T-helper 17 cell (primary cell): ENCODE data around the gene CLEC18A. TPM values are rescaled to one million over a fixed set of nuclear protein-coding genes. Genes with fewer than 3 reads are reported as not detected.
"Not testable (repeated sequence)": the region's sequence is repeated elsewhere in the genome, so short reads cannot be mapped to it uniquely, and the experiment has no call there.

Experiments used
- ATAC-seq: fragments of 150-1000 bp; cut with Tn5 transposase; 2 replicates; pipeline ENCODE4 v1.10.0; 2021; ENCODE audit warnings: mild to moderate bottlenecking, moderate library complexity
- DNase-seq, 3 donors: peaks; one replicate each; pipeline versions ENCODE4 v3.0.0 to v3.0.0-alpha.2; 2020 to 2021
- H3K9me3 ChIP-seq: one replicate; pipeline ENCODE4 v1.7.0; 2013; ENCODE audit warnings: low read length, mild to moderate bottlenecking; ENCODE audit not compliant: control insufficient read depth, poor library complexity, severe bottlenecking
- H3K27ac Mint-ChIP-seq: one replicate; pipeline ENCODE4 v1.8.0; 2022; ENCODE audit warnings: mild to moderate bottlenecking, moderate library complexity, mixed read lengths
- H3K27me3 Mint-ChIP-seq: one replicate; pipeline ENCODE4 v1.8.0; 2022; ENCODE audit warnings: mixed read lengths
- H3K36me3 Mint-ChIP-seq: one replicate; pipeline ENCODE4 v1.8.0; 2022; ENCODE audit warnings: low read depth, mixed read lengths
- H3K4me1 Mint-ChIP-seq: one replicate; pipeline ENCODE4 v1.8.0; 2022; ENCODE audit warnings: mild to moderate bottlenecking, mixed read lengths
- H3K4me3 Mint-ChIP-seq: one replicate; pipeline ENCODE4 v1.8.0; 2022; ENCODE audit warnings: mild to moderate bottlenecking, moderate library complexity, mixed read lengths
- total RNA-seq, 4 donors: library from RNA in 2 of 4; stranded (reverse) in 2 of 4; gene quantifications; one replicate each; pipeline ENCODE4 v1.2.3 and lab custom pipeline; 2022 to 2026

CLEC18A gene
- total RNA-seq, 2 donors from 2014 or later = 1.8 to 2.1 TPM

- not testable (repeated sequence) for ATAC-seq, H3K27me3 Mint-ChIP-seq, DNase-seq, H3K27ac Mint-ChIP-seq, H3K4me1 Mint-ChIP-seq, H3K36me3 Mint-ChIP-seq, H3K4me3 Mint-ChIP-seq, H3K9me3 ChIP-seq
Measured at GRCh38 chr16:69972935-69973334, 21.8 kb downstream of the CLEC18A start.

DNA sequence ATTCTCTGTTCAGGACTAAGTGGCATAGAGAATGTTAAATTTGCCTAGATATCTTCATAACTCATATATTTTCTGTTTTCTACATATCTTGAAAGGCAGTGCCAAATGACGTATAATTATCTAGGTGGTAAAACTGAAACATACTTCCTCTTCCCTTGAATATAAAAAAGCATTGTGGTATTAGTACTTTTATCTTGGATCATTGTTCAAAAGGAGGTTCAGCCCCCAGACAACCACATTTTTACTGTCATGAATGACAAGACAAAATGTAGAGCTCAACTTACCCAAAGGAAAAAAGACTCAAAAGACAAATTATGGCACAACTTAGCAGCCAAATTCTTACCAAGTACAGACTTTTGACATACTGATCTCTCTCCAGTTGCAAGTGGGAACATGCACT lies 34.1 kb downstream of the CLEC18A start:
- H3K9me3 ChIP-seq, H3K27me3 Mint-ChIP-seq, H3K4me3 Mint-ChIP-seq, H3K36me3 Mint-ChIP-seq, H3K4me1 Mint-ChIP-seq, ATAC-seq, H3K27ac Mint-ChIP-seq, DNase-seq: not testable (repeated sequence)

- H3K4me1 Mint-ChIP-seq, H3K9me3 ChIP-seq, H3K27ac Mint-ChIP-seq, H3K36me3 Mint-ChIP-seq, DNase-seq, ATAC-seq, H3K4me3 Mint-ChIP-seq, H3K27me3 Mint-ChIP-seq: not testable (repeated sequence)
Measured at GRCh38 chr16:69997956-69998355, 46.8 kb downstream of the CLEC18A start.

DNA sequence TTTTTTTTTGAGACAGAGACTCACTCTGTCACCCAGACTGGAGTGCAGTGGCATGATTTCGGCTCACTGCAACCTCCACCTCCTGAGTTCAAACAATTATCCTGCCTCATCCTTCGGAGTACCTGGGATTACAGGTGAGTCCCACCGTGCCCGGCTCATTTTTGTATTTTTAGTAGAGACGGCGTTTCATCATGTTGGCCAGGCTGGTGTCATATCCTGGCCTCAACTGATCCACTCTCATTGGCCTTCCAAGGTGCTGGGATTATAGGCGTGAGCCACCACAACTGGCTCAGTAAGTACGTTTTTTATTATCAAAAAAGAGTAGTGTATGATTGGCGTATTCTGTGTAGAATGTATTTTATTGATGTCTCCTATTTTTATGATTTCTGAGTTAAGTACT lies 48.7 kb downstream of the CLEC18A start:
- H3K4me3 Mint-ChIP-seq, H3K4me1 Mint-ChIP-seq: not testable (repeated sequence)
- peak overlapping the region; percentile 2 for H3K27ac Mint-ChIP-seq

GRCh38 chr16:70003511-70003910 lies 52.4 kb downstream of the CLEC18A start:
- H3K9me3 ChIP-seq, H3K4me3 Mint-ChIP-seq, H3K4me1 Mint-ChIP-seq, H3K27me3 Mint-ChIP-seq, ATAC-seq, DNase-seq, H3K36me3 Mint-ChIP-seq, H3K27ac Mint-ChIP-seq: not testable (repeated sequence)

More for the DNA sequence above, 48.7 kb downstream of the CLEC18A start:
- H3K36me3 Mint-ChIP-seq, H3K9me3 ChIP-seq, ATAC-seq, DNase-seq, H3K27me3 Mint-ChIP-seq: not testable (repeated sequence)

GRCh38 chr16:70008604-70009003 lies 57.5 kb downstream of the CLEC18A start:
- not testable (repeated sequence) for DNase-seq, H3K4me1 Mint-ChIP-seq, H3K4me3 Mint-ChIP-seq, ATAC-seq, H3K9me3 ChIP-seq, H3K27ac Mint-ChIP-seq, H3K27me3 Mint-ChIP-seq
- peaks cover 11% of the 10 kb centered on the region for H3K36me3 Mint-ChIP-seq

- H3K4me1 Mint-ChIP-seq, DNase-seq, H3K27me3 Mint-ChIP-seq, H3K27ac Mint-ChIP-seq, H3K4me3 Mint-ChIP-seq, H3K9me3 ChIP-seq, ATAC-seq: not testable (repeated sequence)
- peaks cover 11% of the 10 kb centered on the region for H3K36me3 Mint-ChIP-seq
Measured at GRCh38 chr16:70010615-70011014, 59.5 kb downstream of the CLEC18A start.

DNA sequence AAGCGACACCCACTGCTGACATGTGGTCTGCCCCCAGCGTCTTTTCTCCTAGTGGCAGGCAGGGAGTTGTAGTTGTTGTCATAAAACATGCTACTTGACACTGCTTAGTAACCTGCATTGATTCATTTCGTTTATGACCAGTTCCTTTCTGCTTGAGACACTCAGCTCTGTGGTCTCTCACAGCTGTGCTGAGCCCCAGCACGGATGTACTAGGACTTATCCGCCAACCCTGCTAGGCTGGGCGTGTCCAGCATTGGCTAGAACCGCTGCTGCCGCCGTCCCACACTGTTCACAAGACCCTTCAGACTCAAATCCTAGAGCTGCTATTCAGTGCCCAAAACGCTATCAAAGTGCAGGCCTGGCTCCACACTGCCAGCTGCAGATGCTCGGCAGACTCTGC lies 60.0 kb downstream of the CLEC18A start:
- not testable (repeated sequence) for DNase-seq, H3K27ac Mint-ChIP-seq, ATAC-seq, H3K4me1 Mint-ChIP-seq, H3K9me3 ChIP-seq, H3K4me3 Mint-ChIP-seq, H3K27me3 Mint-ChIP-seq
- H3K36me3 Mint-ChIP-seq = peaks cover 11% of the 10 kb centered on the region

- not testable (repeated sequence) for H3K36me3 Mint-ChIP-seq, ATAC-seq, DNase-seq, H3K27me3 Mint-ChIP-seq, H3K4me1 Mint-ChIP-seq, H3K9me3 ChIP-seq, H3K4me3 Mint-ChIP-seq
- peak overlapping the region; percentile 53 for H3K27ac Mint-ChIP-seq
Measured at GRCh38 chr16:70012354-70012753, 61.2 kb downstream of the CLEC18A start.

- not testable (repeated sequence) for H3K27me3 Mint-ChIP-seq, H3K36me3 Mint-ChIP-seq, ATAC-seq, H3K4me1 Mint-ChIP-seq, DNase-seq, H3K27ac Mint-ChIP-seq, H3K4me3 Mint-ChIP-seq, H3K9me3 ChIP-seq
Measured at GRCh38 chr16:70012951-70013350, 61.8 kb downstream of the CLEC18A start.

Other genes with a start within 250 kb of the CLEC18A start
- gene NQO1, start 224.8 kb upstream of the CLEC18A start, total RNA-seq = 1 to 10 TPM; 1.7 to 2.5 TPM
- 10 to 100 TPM; 32.1 to 36.8 TPM for gene NOB1, start 196.4 kb upstream of the CLEC18A start, total RNA-seq
- gene WWP2, start 189.0 kb upstream of the CLEC18A start, total RNA-seq = 10 to 100 TPM; 60.6 to 64.9 TPM
- gene PDPR, start 163.0 kb downstream of the CLEC18A start, total RNA-seq = 10 to 100 TPM; 35.0 to 35.6 TPM
- 1 to 10 TPM in 1 of 2 donors, under 1 TPM in 1; 0.44 to 1.3 TPM for gene CLEC18C, start 222.5 kb downstream of the CLEC18A start, total RNA-seq